HL-60 (cell line): ENCODE results near the gene NODAL.

Experiments
- CTCF ChIP-seq: IDR thresholded peaks from one replicate; pipeline ENCODE4 v1.5.1; 2011; ENCODE audit warnings: low read length, control low read depth, inconsistent platforms; ENCODE audit not compliant: insufficient read depth
- POLR2AphosphoS5 ChIP-seq: IDR thresholded peaks from 2 replicates; pipeline ENCODE4 v1.6.1; 2012; ENCODE audit warnings: low read depth
- REST ChIP-seq: IDR thresholded peaks from 2 replicates; pipeline ENCODE4 v1.6.1; 2012; ENCODE audit warnings: low read depth; ENCODE audit not compliant: insufficient replicate concordance

DNA sequence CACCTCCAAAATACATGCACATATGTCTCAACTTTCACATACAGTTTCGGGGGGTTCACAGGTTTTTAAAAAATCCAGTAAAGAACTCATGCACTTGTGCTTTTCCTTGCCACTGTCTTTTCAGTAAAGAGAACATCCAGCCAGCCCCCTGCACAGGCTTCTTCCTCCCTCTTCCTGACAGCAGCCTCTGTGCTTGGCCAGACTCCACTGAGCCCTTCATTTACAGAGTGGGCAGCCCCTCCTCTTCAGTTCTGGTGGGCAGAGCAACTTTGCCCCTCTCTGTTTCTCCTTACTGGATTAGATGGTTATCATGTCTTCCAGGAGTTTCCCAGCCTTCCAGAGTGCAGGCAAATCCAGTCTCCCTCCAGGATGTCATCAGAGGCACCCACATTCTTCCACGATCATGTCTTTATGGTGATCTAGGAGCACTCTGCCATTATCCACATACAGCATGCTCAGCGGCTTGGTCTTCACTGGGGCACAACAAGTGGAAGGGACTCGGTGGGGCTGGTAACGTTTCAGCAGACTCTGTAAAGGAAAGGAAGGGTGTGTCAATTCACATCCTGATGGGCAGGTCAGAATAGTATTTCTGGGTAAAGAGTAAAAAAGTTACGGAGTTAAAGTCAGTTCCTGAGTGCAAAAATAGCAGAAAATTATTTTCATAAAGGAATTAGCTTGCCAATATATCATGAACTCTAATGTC, 8.8 kb downstream of the NODAL start:
- no peak for TF ChIP-seq CTCF
- no peak for TF ChIP-seq POLR2AphosphoS5
- no peak for TF ChIP-seq REST
